GM18511 (cell line): Measurements from ENCODE around the gene RAB6D.
"Not testable (repeated sequence)": the region's sequence is repeated elsewhere in the genome, so short reads cannot be mapped to it uniquely, and the experiment has no call there.

Experiments used
- ATAC-seq: cut with Tn5 transposase; IDR thresholded peaks from one replicate; pipeline ENCODE4 v1.9.1; 2021; ENCODE audit warnings: mild to moderate bottlenecking, moderate library complexity; ENCODE audit not compliant: unreplicated experiment

RAB6D gene

GRCh38 chr2:131363703-131364186 is at the start of gene RAB6D:
Gene RAB6D (minus strand): TSS chr2:131364168. CDS start chr2:131363720, 448 bp downstream.
- ATAC-seq, result not testable (repeated sequence)

- ATAC-seq, result peak; percentile 84
These were observed 49.3 kb upstream of the RAB6D start for GRCh38 chr2:131413148-131413747.

GRCh38 chr2:131410173-131410572 is 46.2 kb upstream of the RAB6D start:
- no peak for ATAC-seq

GRCh38 chr2:131408778-131409177 is 44.8 kb upstream of the RAB6D start:
- no peak for ATAC-seq

- ATAC-seq, result no peak
These were observed 44.2 kb upstream of the RAB6D start for GRCh38 chr2:131408207-131408606.

GRCh38 chr2:131404753-131405152 is 40.8 kb upstream of the RAB6D start:
- ATAC-seq, result no peak

GRCh38 chr2:131402320-131403039 is 38.5 kb upstream of the RAB6D start:
- no peak for ATAC-seq

GRCh38 chr2:131400849-131401248 is 36.9 kb upstream of the RAB6D start:
- no peak for ATAC-seq

GRCh38 chr2:131400441-131400840 is 36.5 kb upstream of the RAB6D start:
- not testable (repeated sequence) for ATAC-seq

GRCh38 chr2:131396209-131396608 is 32.2 kb upstream of the RAB6D start:
- ATAC-seq, result not testable (repeated sequence)

GRCh38 chr2:131395024-131395645 is 31.2 kb upstream of the RAB6D start:
- not testable (repeated sequence) for ATAC-seq

GRCh38 chr2:131394147-131394931 is 30.4 kb upstream of the RAB6D start:
- no peak for ATAC-seq

GRCh38 chr2:131391953-131392352 is 28.0 kb upstream of the RAB6D start:
- not testable (repeated sequence) for ATAC-seq

GRCh38 chr2:131391471-131391870 is 27.5 kb upstream of the RAB6D start:
- ATAC-seq, result not testable (repeated sequence)

- ATAC-seq, result not testable (repeated sequence)
These were observed 26.6 kb upstream of the RAB6D start for GRCh38 chr2:131390495-131391130.

GRCh38 chr2:131389657-131390056 is 25.7 kb upstream of the RAB6D start:
- no peak for ATAC-seq

- ATAC-seq, result not testable (repeated sequence)
These were observed 24.9 kb upstream of the RAB6D start for GRCh38 chr2:131388834-131389233.

GRCh38 chr2:131373111-131373510 is 9.1 kb upstream of the RAB6D start:
- not testable (repeated sequence) for ATAC-seq

GRCh38 chr2:131369954-131370353 is 6.0 kb upstream of the RAB6D start:
- ATAC-seq, result no peak

GRCh38 chr2:131368493-131369066 is 4.6 kb upstream of the RAB6D start:
- not testable (repeated sequence) for ATAC-seq
